Fibroblast of lung (primary cell): ENCODE measurements around the gene ESRRB. TPM values are rescaled to one million over a fixed set of nuclear protein-coding genes. Genes with fewer than 3 reads are reported as not detected.

ENCODE experiments used
- DNase-seq, 2 donors: peaks; one replicate each; pipeline versions ENCODE4 v3.0.0 to v3.0.0-alpha.2; 2010; ENCODE audit warnings: low read depth in 2 of 2
- H2AFZ ChIP-seq: 2 replicates; pipeline ENCODE4 v1.5.1; 2012; ENCODE audit warnings: low read length, control low read depth, inconsistent platforms
- H3K27ac ChIP-seq: 2 replicates; pipeline ENCODE4 v1.5.1; 2011; ENCODE audit warnings: low read length, control low read depth; ENCODE audit not compliant: insufficient read depth
- H3K27me3 ChIP-seq: 2 replicates; pipeline ENCODE4 v1.5.1; 2011; ENCODE audit warnings: mild to moderate bottlenecking, low read length; ENCODE audit not compliant: control insufficient read depth, insufficient read depth
- H3K36me3 ChIP-seq: 2 replicates; pipeline ENCODE4 v1.5.1; 2011; ENCODE audit warnings: low read length; ENCODE audit not compliant: control insufficient read depth, insufficient read depth
- H3K4me1 ChIP-seq: 2 replicates; pipeline ENCODE4 v1.5.1; 2011; ENCODE audit warnings: low read length; ENCODE audit not compliant: control insufficient read depth, insufficient read depth; ENCODE audit errors: extremely low read depth
- H3K4me2 ChIP-seq: 2 replicates; pipeline ENCODE4 v1.5.1; 2011; ENCODE audit warnings: low read length, control low read depth; ENCODE audit not compliant: insufficient read depth; ENCODE audit errors: extremely low read depth
- H3K4me3 ChIP-seq, 4 experiments: fragments of 200-600 bp in 1 of 4; sonication (generic) in 1 of 4; replicated peaks in 1 of 4; 2 replicates each; pipeline ENCODE4 v1.5.1; 2011 to 2016; ENCODE audit warnings: low read length in 4 of 4, low read depth in 3 of 4, mild to moderate bottlenecking in 3 of 4, control low read depth in 2 of 4, inconsistent platforms in 1 of 4, mixed read lengths in 1 of 4; ENCODE audit not compliant: insufficient read depth in 1 of 4; ENCODE audit errors: control extremely low read depth in 1 of 4
- H3K79me2 ChIP-seq: 2 replicates; pipeline ENCODE4 v1.5.1; 2012; ENCODE audit warnings: mild to moderate bottlenecking, low read length, inconsistent platforms; ENCODE audit not compliant: control insufficient read depth, insufficient read depth
- H3K9ac ChIP-seq: 2 replicates; pipeline ENCODE4 v1.5.1; 2011; ENCODE audit warnings: mild to moderate bottlenecking, low read length, control low read depth; ENCODE audit not compliant: insufficient read depth
- H3K9me3 ChIP-seq: 2 replicates; pipeline ENCODE4 v1.5.1; 2012; ENCODE audit warnings: low read depth, low read length; ENCODE audit not compliant: control insufficient read depth, insufficient read depth
- H4K20me1 ChIP-seq: 2 replicates; pipeline ENCODE4 v1.5.1; 2011; ENCODE audit warnings: low read length; ENCODE audit not compliant: control insufficient read depth, insufficient read depth; ENCODE audit errors: extremely low read depth
- EZH2 ChIP-seq: IDR thresholded peaks from 2 replicates; pipeline ENCODE4 v1.5.1; 2012; ENCODE audit warnings: low read length, control low read depth, mild to moderate bottlenecking; ENCODE audit errors: missing control alignments
- polyA plus RNA-seq, 2 donors: library from polyadenylated mRNA; depleted of rRNA in 1 of 2; stranded (reverse) in 1 of 2; unstranded in 1 of 2; fragments of >200 nt; gene quantifications; 2 replicates each; pipeline ENCODE4 v1.2.1, GENCODE V29; 2011 to 2012; ENCODE audit warnings: missing spikeins in 1 of 2
- total RNA-seq: library from RNA; depleted of rRNA; stranded (reverse); fragments of >200 nt; gene quantifications from 2 replicates; pipeline ENCODE4 v1.2.1, GENCODE V29; 2014
- TF ChIP-seq, protein P1 (sequence below), 2 donors: IDR thresholded peaks in 1 of 2; conservative IDR thresholded peaks in 1 of 2; 1 replicate in 1 of 2; 2 replicates in 1 of 2; pipeline ENCODE4 v1.5.1; 2011 to 2012; ENCODE audit warnings: low read length in 2 of 2, control low read depth in 1 of 2, inconsistent platforms in 1 of 2, low read depth in 1 of 2, mild to moderate bottlenecking in 1 of 2

ESRRB gene
- total and polyA plus RNA-seq, 2 donors (not counting 1 experiment from before 2014, with no cell fraction given) = not detected

DNA sequence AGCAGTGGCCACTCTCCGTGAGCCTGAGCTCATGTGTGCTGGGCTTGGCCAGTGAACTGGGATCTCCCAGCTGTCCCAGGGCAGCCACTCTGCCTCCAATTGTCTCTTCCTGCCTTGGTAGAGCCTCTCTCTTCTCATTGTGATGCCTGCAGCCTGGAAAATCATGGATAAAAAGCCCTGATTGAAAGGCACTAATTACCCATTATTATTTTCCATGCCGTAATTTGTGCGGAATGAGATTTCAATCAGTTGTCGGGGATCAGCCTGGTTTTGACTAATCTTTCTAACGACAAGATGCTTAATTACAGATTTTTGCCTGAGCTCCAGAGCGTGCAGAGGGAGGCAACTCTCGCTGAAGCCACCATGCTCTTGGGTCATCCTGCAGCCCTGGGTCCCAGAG is 52.7 kb downstream of the ESRRB start:
- no peak for TF ChIP-seq EZH2
- TF ChIP-seq, protein P1, sequence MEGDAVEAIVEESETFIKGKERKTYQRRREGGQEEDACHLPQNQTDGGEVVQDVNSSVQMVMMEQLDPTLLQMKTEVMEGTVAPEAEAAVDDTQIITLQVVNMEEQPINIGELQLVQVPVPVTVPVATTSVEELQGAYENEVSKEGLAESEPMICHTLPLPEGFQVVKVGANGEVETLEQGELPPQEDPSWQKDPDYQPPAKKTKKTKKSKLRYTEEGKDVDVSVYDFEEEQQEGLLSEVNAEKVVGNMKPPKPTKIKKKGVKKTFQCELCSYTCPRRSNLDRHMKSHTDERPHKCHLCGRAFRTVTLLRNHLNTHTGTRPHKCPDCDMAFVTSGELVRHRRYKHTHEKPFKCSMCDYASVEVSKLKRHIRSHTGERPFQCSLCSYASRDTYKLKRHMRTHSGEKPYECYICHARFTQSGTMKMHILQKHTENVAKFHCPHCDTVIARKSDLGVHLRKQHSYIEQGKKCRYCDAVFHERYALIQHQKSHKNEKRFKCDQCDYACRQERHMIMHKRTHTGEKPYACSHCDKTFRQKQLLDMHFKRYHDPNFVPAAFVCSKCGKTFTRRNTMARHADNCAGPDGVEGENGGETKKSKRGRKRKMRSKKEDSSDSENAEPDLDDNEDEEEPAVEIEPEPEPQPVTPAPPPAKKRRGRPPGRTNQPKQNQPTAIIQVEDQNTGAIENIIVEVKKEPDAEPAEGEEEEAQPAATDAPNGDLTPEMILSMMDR (conservative IDR thresholded peaks at IDR 0.05 in 1 of 2, IDR thresholded peaks at IDR 0.05 in 1 of 2; ENCODE audit: low read depth in 1 of 2, low read length in 2 of 2) = no peak
- H3K9ac ChIP-seq = no peak overlapping the region
- DNase-seq = no peak

DNA sequence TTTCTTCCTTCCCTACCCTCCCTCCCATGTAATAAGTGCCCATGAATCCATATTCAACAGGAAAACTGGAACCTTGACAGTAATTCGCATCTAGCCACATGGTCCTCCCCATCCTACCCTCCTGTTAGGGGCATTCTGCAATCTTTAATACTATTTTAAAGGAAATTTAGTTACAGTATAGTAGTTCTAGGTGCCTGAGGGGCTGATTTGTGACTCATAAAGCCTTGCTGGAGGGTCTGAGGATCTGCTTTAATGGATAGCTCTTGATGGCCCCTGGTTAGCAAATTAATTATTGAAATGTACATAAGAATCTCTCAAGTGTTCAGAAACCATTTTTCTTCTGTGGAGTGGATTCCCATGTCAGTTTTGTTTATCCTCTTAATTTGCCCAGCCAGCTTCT is 54.1 kb downstream of the ESRRB start:
- Histone ChIP-seq H3K79me2 (no peaks in the 10 kb centered on the region), H3K4me1 (no peaks in the 10 kb centered on the region), H3K27me3 (no peaks in the 10 kb centered on the region), H3K27ac (no peak overlapping the region), H3K9me3 (no peaks in the 10 kb centered on the region), H3K36me3 (no peaks in the 10 kb centered on the region), H3K4me3 (no peak overlapping the region), H3K9ac (no peak overlapping the region), H2AFZ (no peak overlapping the region), H3K4me2 (no peak overlapping the region), H4K20me1 (no peaks in the 10 kb centered on the region)
- DNase-seq = no peak
- TF ChIP-seq EZH2 = no peak
- TF ChIP-seq, protein P1 (conservative IDR thresholded peaks at IDR 0.05 in 1 of 2, IDR thresholded peaks at IDR 0.05 in 1 of 2; ENCODE audit: low read depth in 1 of 2, low read length in 2 of 2) = no peak

More for the DNA sequence above, 52.7 kb downstream of the ESRRB start:
- Histone ChIP-seq H3K27me3 (no peaks in the 10 kb centered on the region), H3K9me3 (no peaks in the 10 kb centered on the region), H3K4me2 (no peak overlapping the region), H3K36me3 (no peaks in the 10 kb centered on the region), H3K27ac (no peak overlapping the region), H3K4me1 (no peaks in the 10 kb centered on the region), H3K4me3 (no peak overlapping the region), H4K20me1 (no peaks in the 10 kb centered on the region), H2AFZ (no peak overlapping the region), H3K79me2 (no peaks in the 10 kb centered on the region)

DNA sequence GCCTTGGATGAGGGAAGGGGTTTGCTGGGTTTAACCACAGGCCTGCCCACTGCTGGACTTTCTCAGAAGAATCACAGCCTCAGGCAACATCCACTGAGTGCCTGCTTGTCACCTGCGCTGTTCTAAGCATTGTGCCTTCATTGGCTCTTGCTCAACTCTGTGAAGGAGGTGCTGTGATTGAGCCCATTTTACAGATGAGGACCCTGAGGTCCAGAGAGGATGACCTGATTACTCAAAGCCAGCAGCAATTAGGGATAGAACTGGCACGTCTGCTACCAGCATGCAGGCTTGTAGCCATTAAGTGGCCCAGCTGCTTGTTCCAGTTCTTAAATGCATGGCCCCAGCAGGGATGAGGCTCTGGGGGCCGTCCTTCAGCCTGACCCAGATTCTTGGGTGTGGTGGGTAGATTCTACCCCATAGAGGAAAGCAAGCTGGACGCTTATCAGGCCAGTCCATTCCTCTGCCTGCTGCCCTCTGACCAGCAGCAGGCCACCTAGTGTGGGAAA is 54.6 kb downstream of the ESRRB start:
- Histone ChIP-seq H2AFZ (no peak overlapping the region), H3K4me1 (no peaks in the 10 kb centered on the region), H3K4me2 (no peak overlapping the region), H3K36me3 (no peaks in the 10 kb centered on the region), H4K20me1 (no peaks in the 10 kb centered on the region), H3K27ac (no peak overlapping the region), H3K79me2 (no peaks in the 10 kb centered on the region), H3K9ac (no peak overlapping the region), H3K9me3 (no peaks in the 10 kb centered on the region), H3K27me3 (no peaks in the 10 kb centered on the region), H3K4me3 (no peak overlapping the region)
- no peak for DNase-seq
- TF ChIP-seq, protein P1 (conservative IDR thresholded peaks at IDR 0.05 in 1 of 2, IDR thresholded peaks at IDR 0.05 in 1 of 2; ENCODE audit: low read depth in 1 of 2, low read length in 2 of 2) = no peak
- no peak for TF ChIP-seq EZH2
